Hepatocyte (in vitro differentiated cells): Measurements from ENCODE around the gene GNB1L.

Experiments
- CTCF ChIP-seq: fragments of 200-600 bp; sonication (generic); IDR thresholded peaks from 2 replicates; pipeline ENCODE4 v1.5.1; 2016; ENCODE audit warnings: antibody characterized with exemption, mild to moderate bottlenecking; ENCODE audit not compliant: poor library complexity
- EZH2 ChIP-seq: fragments of 200-600 bp; sonication (generic); IDR thresholded peaks from 2 replicates; pipeline ENCODE4 v1.6.1; 2016; ENCODE audit warnings: antibody characterized with exemption, mild to moderate bottlenecking, borderline replicate concordance
- EZH2phosphoT487 ChIP-seq: fragments of 200-600 bp; sonication (generic); IDR thresholded peaks from one replicate; pipeline ENCODE4 v1.6.1; 2018; ENCODE audit warnings: antibody characterized with exemption, mild to moderate bottlenecking, low read depth, moderate library complexity; ENCODE audit not compliant: unreplicated experiment, severe bottlenecking

GRCh38 chr22:19889951-19890350, 35.3 kb upstream of the GNB1L start:
- TF ChIP-seq CTCF = no peak
- no peak for TF ChIP-seq EZH2phosphoT487
- TF ChIP-seq EZH2 = no peak
